GM18868 (cell line): ENCODE data around the gene TOLLIP.
"Not testable (repeated sequence)": the region's sequence is repeated elsewhere in the genome, so short reads cannot be mapped to it uniquely, and the experiment has no call there.

Experiments
- ATAC-seq: cut with Tn5 transposase; IDR thresholded peaks from one replicate; pipeline ENCODE4 v1.9.1; 2021; ENCODE audit warnings: mild to moderate bottlenecking, moderate library complexity; ENCODE audit not compliant: unreplicated experiment

Gene TOLLIP

DNA sequence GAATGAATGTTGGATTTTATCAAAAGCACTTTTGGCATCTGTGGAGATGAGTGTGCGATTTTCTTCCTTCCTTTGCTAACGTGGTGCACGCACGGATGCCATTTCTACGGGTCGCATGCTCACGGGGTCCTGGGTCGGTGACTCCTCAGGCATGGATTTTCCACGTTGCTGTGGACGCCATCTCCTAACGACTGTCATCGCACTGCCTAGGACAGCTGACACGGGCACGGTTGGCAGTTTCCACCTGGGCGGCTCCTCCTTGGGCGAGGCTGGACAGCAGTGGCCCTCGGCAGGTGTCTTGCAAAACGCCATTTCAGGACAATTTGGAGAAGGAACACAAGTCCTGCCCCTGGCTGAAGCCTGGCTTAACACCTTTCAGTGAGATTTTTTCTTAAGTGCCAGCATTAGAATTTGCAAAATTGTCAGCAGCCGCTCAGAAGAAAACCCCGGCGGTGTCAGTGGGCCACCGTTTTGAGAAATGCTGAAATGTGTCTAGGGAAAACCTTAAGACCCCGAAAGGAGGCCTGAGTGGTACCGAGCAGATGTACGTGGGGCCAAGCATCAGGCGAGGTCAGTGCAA is 34.7 kb upstream of the TOLLIP start:
- no peak for ATAC-seq

DNA sequence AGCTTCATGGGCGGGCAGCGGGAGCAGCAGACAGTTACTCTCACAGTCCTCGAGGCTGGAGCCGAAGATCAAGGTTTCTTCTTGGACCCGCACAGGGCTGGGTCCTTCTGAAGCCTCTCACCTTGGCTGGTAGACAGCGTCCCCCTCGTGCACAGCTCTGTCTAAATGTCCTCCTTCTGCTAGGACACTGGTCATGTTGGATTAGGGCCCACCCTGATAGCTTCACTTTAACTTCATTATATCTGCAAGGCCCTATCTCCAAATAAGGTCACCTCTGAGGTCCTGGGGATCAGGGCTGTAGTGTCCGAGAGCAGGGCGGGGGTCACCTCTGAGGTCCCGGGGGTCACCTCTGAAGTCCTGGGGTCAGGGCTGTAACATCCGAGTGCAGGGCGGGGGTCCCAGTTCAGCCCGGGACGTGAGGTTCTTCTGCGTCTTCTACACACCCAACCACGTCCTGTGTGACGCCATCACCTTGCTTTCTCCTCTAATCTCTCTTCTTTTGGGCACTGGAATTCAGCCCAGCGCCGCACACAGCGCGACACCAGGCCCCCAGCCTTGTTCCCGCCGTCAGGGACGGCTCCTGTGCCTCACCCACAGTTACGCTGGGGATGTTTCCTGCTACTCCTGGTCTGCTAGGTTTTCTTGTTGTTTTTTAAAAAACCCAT is 34.1 kb upstream of the TOLLIP start:
- ATAC-seq: no peak

DNA sequence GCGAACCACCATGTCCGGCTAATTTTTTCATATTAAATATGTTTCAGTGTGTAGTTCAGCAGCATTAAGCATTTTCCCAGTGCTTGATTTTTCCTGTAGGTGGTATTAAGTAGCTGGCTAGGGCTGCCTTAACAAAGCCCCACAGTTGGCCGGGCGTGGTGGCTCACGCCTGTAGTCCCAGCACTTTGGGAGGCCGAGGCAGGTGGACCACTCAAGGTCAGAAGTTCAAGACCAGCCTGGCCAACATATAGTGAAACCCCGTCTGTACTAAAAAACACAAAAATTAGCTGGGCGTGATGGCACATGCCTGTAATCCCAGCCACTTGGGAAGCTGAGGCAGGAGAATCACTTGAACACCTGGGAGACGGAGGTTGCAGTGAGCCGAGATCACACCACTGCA is 33.5 kb upstream of the TOLLIP start:
- no peak for ATAC-seq

DNA sequence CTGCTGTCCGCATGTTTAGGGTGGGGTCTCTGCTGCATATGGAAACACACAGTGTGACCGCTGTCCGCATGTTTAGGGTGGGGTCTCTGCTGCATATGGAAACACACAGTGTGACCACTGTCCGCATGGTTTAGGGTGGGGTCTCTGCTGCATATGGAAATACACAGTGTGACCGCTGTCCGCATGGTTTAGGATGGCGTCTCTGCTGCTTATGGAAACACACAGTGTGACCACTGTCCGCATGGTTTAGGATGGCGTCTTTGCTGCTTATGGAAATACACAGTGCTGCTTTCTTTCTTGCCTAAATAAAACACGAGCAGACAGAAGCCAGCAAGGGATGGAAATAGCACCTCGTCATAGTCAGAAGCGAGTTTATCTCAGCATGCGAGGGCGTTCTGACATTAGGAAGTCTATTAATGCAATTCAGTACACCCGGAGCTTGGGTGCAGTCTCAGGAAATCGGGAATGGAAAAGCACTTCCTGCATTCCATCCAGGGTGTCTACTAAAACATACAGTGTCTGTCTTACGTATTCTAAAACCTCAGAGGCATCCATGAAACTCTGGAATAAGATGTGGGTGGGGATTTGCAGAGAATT is 32.6 kb upstream of the TOLLIP start:
- no peak for ATAC-seq

DNA sequence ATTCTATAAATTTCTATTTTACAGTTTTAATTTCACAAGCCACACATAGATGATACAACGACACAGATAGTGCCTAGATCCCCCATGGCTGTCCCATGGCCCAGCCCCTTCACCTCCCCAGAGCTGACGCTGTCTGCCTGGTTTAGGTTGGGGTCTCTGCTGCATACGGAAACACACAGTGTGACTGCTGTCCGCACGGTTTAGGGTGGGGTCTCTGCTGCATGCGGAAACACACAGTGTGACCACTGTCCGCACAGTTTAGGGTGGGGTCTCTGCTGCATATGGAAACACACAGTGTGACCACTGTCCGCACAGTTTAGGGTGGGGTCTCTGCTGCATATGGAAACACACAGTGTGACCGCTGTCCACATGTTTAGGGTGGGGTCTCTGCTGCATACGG is 31.8 kb upstream of the TOLLIP start:
- not testable (repeated sequence) for ATAC-seq

- ATAC-seq: no peak
Measured at GRCh38 chr11:1340111-1340510, 30.7 kb upstream of the TOLLIP start.

DNA sequence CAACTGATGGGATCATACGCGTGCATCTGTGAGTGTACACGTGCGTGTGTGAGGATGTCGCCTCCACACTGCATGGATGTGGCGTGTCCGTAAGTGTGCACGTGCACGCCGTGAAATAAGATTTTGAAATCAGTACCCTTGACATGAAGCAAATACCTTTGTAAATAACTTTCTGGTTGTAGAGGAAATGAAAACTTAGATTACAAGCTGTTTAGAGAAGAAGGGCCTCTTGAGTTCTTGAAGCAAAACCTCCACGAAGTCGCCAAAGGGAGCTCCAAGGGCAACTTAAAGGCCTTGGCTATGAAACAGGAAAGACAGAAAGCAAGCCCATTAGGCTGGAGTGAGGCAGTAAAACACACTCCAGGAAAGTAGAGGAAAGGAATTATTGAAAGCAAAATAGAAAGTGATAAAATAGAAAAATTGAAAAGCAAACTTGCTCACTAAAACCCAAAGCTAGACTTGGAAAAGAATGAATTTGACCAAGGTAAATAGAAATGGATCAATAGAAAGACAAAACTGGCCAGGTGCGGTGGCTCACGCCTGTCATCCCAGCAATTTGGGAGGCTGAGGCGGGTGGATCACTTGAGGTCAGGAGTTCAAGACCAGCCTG is 29.7 kb upstream of the TOLLIP start:
- no peak for ATAC-seq

DNA sequence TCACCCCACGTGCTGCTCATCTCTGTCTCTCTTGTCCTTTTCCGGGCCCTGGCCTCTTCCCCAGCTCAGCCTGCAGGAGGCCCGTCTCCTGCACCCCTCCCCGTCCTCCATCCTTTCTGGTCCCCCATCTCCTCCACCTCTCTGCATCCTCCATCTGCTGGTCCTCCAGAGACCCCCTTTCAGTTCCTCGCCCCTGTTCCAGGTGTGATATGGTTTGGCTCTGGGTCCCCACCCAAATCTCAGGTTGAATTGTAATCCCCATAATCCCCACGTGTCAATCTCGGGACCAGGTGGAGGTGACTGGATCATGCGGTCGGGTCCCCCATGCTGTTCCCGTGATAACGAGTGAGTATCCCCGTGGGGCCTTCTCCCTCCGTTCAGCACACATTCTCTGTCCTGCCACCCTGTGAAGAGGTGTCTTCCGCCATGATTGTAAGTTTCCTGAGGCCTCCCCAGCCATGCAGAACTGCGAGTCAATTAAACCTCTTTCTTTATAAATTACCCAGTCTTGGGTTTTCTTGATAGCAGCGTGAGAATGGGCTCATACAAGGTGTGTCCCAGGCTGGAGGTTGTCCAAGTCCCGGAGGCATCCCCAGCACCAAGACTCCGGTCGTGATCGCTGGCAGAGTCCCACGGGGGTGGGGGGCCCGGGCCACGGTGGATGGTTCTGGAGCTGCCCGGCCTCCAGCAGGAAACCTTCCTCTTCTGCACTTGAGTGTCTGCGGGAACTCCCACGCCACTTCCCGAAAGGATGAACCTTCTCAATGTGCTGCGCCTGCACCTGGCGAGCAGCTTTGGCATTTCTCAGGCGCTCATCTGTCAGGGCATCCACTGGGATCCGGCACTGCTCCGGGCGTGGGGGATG is 29.0 kb upstream of the TOLLIP start:
- ATAC-seq: no peak

DNA sequence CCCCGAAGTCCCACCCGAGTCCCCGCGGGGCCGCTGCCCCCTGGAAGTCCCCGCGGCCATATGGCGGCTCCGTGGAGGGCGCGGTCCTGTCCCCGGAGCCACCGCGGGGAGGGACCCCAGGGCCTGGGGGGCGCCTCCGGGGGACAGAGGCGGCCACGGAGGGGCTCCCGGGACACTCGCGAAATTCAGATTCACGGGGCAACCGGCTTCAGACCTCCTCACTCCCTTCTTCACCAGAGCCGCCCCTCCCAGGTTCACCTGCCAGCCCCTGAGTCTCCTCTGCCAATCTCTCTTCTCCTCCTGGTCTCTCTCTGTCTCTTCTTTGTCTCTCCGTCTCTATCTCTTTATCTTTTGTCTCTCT is 28.2 kb upstream of the TOLLIP start:
- no peak for ATAC-seq

DNA sequence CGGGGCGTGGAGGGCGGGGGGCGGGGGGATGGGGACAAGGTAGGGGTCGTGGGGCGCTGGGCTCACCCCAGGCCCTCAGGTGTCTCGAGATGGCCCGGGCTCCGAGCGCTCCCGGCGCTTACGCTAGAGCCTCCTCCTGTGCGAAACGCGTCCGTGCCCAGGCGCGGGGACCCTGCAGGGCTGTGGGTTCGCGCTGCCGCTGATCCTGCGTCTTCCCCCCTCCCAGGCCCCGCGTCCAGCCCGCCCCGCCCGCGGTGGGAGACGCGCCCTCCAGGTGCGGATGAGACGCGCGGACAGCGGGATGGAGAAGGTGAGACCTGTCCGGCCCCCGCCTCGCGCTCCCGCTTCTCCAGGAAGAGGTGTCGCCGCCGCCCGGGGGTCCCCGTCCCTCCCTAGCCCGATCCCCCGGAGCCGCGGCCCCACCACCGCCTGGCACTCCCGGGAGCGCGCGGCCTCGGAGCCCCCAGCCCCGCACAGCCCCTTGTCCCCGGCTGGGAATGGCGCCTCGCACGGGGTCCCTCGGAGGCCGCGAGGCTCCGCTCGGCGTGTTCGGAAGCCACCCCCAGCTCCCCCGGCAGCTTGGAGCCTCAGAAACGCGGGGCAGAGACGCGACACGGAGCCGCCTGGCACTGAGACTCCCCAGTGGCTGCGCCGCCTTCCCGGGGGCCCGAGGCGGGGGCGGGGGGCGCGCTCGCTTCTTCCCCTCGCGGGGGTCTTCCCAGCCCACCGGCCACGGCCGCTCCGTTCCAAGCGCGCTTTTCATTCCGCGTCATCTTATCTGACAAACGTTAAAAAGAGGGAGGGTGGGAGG is 27.6 kb upstream of the TOLLIP start:
- ATAC-seq: no peak

DNA sequence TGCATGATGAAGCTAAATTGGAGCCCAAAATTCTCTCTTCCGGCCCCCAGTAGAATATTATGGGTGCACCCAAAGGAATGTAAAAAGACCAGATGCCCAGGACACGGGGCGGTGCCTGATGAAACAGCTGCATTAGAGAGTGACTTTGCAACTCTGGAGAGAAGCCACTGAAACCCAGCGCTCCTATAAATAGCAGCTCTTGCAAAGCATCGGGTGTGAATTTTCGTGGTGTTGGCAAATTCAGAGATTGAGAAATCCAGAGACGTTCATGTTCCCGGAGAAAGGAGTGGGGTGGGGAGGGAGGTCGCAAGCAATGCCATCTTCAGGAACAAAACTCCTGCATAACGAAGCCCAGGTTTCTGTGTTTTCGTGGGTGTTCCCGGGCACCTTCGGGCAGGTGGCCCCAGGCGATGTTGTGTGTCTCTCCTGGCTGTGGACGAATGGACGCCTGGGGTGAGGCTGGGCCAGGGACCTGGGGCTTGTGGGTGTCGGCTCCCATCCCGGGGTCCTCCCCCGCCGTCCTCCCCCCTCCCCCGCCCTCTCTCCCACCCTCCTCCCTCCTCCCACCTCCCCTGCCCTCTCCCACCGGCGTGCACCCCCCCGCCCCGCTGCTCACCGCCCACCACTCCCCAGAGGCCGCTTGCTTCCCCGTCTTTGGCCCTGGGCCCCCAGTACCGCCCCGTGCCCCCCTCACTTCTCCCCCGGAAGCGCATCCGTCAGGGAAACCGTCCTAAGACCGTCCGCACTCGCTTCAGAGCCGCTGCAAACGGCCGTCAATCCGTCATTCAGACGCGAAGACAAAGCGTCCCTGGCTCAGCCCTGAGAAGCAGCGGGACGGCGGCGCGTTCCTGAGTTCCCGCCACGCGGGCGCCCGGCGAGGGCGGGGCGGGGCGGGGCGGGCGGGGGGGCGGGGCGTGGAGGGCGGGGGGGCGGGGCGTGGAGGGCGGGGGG is 26.7 kb upstream of the TOLLIP start:
- ATAC-seq: no peak

DNA sequence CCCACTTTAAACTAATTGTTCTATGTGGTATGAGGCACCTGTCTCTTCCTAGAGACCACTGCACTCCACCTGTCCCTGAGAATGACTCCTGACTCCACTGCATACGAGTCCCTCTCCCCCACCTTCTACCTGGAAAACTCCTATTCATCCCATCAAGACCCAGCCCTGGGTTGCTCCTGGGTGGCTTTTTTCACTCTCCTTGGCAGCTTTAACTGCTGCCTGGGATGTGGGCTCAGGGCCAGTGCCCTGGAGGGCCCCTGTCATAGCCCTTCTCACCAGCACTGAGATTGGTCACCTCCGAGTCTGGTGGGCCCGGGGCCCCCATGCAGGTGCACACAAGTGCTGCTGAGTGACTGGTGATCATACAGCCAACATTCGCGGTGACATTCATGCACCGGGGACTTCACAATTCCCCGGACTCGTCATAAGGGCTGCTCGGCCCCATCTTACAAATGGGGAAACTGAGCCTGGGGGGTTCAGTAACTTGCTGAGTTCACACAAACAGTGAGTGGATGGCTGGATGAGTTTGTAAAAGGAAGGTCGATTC is 25.9 kb upstream of the TOLLIP start:
- no peak for ATAC-seq

DNA sequence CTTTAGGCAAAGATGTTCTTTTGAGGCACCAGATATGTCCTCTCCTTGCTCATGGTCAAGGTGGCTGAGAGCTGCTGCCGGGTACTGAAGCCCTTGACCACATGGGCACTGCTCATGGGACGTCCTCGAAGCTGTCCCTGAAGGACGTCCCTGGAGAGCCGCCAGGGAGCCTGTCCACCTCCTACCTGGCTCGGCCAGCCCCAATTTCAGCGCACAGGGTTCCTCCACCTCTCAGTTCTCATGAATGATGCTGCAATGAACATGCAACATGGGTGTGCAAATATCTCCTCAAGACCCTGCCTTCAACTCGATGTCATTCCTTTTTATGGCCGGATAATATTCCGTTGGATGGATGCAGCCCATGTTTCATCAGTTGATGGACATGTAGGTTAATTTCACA is 24.4 kb upstream of the TOLLIP start:
- no peak for ATAC-seq

- no peak for ATAC-seq
Measured at GRCh38 chr11:1333091-1333772, 23.8 kb upstream of the TOLLIP start.

GRCh38 chr11:1330473-1330872 is 21.0 kb upstream of the TOLLIP start:
- no peak for ATAC-seq

DNA sequence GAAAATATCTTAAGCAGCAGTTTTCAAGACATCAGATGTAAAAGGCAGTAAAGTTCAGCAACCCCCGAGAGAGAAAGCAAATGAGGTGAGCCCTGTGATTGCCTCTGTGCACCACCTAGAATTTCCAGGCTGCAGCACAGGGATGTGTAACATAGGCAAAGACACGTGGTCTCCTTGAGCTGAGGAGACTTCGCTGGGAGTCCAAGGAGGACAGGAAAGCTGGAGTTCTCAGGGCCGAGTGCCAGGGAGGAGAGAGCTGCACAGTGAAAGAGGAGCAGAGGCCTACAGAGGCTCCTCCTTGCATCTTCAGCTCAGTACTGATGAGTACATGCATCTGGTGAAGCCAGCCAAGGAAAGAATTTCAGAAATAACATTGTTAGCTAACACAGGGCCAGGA is 17.6 kb upstream of the TOLLIP start:
- no peak for ATAC-seq

DNA sequence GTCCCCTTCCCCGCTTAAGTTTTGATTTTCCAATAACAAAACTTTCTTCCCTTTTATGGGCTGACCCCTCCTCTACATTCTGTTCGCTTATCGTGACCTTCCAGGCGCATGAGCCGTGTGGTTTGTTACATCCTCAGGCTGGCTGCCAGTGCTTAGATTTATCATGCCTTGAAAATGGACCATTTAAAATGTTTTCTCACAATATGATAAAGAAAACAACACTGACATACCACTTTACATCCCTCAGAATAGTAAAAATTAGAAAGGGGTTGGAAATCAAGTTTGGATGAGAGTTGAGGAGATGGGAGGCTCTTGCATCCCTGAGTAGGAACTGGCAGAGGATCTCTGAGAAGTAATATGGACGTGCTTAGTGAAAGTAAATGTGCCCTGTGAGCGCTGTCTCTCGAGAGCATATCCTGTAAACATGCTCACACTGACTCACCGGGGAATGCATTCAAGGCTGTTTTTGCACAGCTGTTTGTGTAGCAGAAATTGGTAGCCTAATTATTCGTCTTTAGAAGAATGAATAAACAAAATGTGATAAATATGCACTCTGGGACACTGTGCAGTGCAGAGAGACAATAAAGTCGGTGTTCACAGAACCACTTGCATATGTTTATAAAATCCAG is 17.1 kb upstream of the TOLLIP start:
- no peak for ATAC-seq

DNA sequence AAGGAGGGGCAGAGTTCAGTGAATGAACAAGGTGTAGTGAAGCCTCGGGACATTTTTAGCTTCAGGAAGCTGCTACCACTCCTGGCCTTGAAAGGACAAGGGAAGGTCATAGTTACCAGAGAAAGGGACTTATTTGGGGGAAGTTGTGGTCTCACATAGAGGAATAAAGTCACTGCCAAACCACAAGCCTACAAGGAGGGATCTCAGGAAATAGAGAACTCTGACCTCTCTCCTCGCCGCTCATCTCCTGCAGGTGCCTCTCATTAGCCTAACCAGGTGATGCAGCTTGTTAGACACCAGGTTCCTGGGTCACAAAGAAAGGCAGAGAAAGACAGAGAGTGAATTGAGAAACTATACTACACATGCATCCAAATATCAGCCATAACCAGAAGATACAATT is 14.3 kb upstream of the TOLLIP start:
- ATAC-seq: no peak
